ENCODE results near the gene ABCA2.

DNA sequence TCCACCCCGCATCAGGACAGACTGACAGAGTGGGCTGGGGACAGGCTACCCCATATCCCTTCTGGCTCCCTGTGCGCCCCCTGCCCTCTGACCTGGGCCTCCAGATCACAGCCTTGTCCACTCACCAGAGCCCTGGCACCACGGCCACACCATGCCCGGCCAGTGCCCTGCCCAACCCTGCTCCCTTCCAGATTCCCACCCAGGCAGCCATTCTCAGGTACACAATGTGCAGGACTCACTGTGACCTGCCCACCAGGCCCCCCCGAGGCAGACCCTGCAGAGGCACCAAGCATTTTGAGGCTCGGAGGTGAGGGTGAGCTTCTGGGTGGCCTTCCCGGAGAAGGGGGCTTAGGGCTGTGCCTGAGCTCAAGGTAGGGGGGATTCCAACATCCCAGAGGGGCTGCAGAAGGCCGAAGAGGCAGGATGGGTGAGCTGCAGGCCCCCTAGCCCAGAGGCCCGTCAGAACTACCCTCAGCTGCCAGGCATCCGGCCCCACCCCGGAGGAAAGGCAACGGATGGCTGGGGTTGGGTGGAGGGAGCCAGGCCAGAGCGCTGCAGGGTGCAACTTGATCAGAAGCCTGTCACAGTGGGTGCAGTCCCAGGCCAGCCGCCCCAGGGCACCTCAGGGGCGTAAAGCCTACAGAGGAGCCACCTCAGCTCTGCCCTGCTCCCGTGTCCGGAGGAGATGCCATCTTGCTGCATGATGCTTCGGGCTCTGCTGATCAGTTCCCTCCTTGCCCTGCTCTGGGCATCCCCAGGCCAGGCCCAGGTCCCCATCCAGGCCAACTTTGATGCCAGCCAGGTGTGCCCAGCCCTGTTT lies 45.6 kb downstream of the ABCA2 start, which contains the start of gene LCNL1:
- no peak for TF ChIP-seq POLR2A (IDR thresholded peaks at IDR 0.05)
- TF ChIP-seq, protein P1, sequence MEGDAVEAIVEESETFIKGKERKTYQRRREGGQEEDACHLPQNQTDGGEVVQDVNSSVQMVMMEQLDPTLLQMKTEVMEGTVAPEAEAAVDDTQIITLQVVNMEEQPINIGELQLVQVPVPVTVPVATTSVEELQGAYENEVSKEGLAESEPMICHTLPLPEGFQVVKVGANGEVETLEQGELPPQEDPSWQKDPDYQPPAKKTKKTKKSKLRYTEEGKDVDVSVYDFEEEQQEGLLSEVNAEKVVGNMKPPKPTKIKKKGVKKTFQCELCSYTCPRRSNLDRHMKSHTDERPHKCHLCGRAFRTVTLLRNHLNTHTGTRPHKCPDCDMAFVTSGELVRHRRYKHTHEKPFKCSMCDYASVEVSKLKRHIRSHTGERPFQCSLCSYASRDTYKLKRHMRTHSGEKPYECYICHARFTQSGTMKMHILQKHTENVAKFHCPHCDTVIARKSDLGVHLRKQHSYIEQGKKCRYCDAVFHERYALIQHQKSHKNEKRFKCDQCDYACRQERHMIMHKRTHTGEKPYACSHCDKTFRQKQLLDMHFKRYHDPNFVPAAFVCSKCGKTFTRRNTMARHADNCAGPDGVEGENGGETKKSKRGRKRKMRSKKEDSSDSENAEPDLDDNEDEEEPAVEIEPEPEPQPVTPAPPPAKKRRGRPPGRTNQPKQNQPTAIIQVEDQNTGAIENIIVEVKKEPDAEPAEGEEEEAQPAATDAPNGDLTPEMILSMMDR (IDR thresholded peaks at IDR 0.05), result no peak
